ENCODE measurements around the gene CP.
"Not testable (repeated sequence)": the region's sequence is repeated elsewhere in the genome, so short reads cannot be mapped to it uniquely, and the experiment has no call there.

The CP gene

DNA sequence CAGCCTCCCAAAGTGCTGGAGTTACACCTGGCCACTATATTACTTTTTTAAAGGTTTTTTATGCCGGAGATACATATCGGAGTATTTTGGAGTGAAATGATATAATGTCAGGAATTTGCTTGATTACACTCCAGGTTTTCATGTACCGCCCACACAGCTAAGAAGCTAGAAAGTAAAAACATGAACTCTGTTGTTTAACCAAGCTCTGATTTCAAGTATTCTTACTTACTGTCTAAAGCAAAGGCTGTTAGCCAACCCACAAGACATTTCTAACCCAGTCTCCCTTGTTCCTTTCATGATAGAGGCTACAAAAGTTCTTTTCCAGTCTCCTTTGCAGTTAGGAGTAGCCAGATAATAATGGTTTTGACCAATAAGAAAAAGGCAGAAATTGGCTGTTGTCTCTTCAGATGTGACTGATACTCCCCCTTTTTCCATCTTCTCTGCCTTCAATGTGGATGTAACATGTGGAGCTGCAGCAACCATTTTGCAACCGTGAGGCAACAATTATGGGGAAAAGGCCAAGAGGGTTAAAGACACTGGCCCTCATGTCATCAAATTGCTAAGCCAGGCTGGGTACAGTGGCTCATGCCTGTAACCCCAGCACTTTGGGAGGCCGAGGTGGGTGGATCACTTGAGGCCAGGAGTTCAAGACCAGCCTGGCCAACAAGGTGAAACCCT is 6.1 kb upstream of the CP start:
- DNase-seq (ENCODE audit: low read depth, low spot score): no peak

DNA sequence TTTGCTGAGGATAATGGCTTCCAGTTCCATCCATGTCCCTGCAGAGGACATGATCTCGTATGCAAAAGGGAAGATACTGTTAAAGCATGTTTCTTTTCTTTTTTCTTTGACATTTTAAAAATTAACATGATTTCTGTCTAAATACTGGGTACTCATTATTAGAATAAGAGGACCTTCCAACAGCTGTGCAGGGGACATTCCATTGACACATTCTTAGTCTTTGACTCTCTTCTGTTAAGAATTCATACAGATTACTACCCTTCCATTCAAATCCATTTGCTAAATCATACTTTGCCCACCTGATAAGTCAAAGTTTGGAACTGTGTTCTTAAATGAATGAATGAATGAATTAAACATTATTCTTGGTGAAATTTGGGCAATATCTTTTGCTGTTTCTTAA is 5.1 kb upstream of the CP start:
- no peak for DNase-seq (ENCODE audit: low read depth, low spot score)

DNA sequence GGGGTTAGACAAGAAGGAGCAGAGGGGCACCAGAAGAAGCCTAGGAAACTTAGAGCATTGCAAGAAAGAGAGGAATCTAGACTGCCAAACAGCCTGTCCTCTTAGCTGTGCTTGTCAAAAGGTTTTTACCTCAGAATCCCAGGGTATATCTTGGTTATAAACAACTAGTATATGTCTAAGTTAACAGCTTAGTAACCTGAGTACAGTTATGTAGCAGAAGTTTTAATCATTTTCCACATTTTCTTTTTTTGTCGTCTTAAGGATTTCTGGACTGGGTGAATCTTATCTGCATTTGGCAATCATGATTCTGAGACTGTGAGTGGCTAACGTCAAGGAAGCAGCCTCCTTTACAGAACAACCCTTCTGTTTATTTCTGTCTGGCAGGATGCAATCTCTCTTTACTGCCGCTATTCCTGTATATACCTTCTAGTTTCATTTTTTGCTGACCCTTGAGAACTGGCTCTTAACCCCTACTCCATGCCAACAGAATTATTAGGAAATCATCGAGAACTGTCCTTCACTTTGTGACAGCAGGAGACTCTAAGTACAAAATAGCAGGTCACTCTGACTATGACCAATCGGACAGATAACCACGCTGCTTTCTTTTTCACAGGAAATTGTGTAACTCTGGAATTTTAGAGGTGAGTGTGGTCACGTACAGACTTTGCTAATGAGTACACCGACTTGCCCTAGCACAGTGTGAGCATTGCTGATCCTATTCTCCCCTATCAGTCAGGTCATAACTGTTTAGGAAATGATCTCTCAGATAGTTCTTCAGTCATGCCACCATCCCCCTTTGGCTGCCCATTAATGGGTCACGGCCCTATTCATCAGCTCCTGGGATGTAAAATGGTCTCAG is 3.3 kb upstream of the CP start:
- DNase-seq (ENCODE audit: low read depth, low spot score): no peak

DNA sequence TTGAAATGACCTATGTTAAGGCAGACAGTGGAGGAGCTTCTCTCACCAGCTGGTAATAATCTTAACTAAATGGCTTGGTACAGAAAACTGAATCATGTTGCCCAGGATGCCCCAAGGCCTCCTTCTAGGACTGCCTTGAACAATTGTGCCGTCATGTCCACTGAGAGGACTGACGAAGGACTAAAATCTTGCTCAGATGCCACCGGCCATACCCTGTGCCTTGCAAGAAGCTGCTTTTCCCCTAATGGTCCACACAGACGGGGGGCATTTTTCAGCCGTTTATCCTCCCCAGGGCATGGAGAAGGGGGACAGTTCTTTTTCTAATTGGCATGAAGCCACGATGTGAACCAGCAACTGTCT is 1.8 kb upstream of the CP start:
- DNase-seq (ENCODE audit: low read depth, low spot score): no peak

DNA sequence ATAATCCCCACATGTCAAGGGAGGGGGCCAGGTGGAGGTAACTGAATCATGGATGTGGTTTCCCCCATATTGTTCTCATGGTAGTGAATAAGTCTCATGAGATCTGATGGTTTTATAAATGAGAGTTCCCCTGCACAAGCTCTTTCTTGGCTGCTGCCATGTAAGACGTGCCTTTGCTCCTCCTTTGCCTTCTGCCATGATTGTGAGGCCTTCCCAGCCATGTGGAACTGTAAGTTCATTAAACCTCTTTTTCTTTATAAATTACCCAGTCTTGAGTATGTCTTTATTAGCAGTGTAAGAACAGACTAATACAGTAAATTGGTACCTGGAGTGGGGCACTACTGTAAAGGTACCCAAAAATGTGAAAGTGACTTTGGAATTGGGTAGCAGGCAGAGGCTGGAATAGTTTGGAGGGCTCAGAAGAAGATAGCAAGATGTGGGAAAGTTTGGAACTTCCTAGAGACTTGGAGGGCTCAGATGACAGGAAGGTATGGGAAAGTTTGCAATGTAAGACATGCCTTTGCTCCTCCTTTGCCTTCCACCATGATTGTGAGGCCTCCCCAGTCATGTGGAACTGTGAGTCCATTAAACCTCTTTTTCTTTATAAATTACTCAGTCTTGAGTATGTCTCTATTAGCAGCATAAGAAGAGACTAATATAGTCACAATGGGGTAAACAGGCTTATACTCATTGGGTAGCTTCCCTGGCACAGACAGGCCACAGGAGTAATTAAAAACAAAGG is 2.1 kb downstream of the CP start:
- not testable (repeated sequence) for DNase-seq (ENCODE audit: low read depth, low spot score)

DNA sequence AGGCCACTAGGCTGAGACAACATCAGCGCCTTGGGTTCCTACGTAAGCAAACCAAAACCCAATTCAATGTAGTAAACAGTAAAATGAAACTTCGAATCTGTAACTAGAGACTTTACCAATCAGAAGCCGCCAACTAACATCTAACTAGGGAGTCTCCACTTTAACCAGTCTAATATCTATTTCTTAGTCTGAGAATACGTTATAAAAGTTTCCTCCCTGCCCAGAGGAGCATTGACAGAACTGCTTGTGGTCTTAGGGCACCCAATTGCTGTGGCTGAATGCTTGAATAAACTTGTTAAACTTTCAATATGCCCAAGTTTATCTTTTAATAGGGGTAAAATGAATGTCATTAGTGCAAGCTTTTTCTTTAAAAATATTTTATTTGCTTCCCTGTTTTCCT is 4.3 kb downstream of the CP start:
- no peak for DNase-seq (ENCODE audit: low read depth, low spot score)

DNA sequence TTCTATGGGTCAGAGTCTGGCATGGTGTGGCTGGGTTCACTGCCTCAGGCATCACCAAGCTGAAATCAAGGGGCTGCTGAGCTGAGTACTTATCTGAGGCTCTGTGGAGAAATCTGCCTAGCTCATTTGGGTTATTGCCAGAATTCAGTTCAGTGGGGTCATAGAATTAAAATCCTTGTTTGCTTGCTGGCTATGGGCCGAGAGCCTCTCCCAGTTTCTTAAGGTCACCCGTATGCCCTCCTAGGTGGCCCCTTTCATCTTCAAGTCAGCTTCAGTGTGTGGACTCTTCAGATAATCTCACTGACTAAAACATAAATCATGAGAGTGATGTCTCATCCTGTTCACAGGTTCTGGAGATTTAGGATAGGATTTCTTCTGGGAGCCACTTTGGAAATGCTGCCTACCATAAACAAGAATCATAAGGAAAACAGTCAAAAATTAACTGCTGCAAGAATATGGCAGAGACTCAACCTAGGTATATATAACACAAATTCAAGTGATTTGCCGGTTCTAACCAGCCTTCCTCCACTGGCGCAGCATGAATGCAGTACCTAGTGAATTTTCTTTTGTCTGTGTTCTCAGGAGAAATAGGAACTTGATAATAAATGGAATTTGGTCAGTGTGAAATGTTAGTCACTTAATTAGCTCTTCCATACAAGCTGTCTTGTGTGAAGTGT is 5.3 kb downstream of the CP start:
- no peak for DNase-seq (ENCODE audit: low read depth, low spot score)

DNA sequence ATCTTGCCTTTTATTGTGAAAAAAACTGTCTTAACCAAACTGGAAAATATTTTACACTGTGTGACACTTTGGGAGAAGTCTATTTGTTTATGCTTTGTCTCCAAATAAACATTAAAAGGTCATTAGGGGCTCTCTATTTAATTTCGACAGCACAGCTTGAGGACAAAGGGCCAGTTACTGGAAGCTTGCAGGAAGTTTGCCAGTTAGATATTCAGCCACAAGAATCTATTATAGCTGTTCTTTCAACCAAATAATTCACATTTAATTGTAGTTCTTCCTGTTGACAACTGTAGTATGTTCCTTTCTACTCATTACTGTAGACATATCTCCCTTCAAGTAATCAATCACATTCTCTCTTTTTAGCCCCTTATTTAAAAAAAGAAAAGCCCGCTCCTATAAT is 6.1 kb downstream of the CP start:
- DNase-seq (ENCODE audit: low read depth, low spot score): no peak

DNA sequence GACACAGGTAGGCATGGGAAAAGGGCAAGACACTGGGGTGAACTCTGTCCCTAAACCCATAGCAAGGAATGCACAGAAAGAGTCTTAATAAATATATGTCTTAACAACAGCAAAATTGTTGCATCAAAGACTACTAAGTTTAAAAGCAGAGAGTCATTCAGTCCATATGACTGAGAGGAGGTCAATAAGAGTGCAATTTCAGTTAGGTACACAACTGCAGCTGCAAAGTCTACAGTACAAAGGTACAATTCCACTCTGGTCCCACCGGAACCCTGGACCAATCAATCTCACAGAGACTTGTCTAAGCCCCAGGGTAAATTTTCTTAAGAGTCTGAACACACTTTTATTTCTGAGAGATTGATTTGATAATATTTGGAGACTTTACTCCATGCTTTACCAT is 6.9 kb downstream of the CP start:
- DNase-seq (ENCODE audit: low read depth, low spot score): no peak

DNA sequence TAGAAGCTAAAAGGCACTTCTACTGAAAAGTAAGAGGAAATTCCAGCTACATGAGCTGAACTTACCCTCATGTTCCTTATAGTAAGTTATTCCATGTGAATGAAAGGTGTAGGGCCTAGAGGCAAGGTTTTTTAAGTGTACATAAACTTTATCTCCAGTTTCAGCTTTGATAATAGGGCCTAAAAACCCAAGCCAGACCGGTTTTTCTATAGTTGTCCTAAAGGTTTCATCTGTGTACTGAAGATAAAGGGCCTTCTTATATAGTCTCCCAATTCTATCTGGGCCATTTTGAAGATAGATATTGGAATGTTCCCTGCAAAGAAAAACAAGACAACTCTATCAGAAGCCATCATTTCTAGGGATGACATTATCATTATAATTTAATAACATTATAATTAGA is 9.2 kb downstream of the CP start:
- DNase-seq (ENCODE audit: low read depth, low spot score): no peak

DNA sequence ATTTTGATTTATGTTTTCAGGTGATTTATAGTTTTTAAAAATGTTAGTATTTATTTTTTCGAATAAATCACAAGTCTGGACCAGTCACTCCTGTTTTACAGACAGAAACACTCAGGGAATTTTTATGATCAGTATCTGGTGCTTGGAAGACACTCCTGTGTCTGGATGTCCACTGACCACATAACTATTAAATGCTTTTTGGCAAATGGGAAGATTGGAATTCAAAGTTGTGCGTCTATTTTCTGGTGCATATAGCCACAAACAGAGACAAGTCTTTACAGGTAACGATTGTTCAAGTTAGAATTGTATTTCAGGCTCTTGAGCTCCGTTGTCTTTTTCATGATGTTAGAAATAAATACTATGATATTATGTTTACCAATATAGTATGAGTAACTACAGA is 12.2 kb downstream of the CP start:
- DNase-seq (ENCODE audit: low read depth, low spot score): no peak

DNA sequence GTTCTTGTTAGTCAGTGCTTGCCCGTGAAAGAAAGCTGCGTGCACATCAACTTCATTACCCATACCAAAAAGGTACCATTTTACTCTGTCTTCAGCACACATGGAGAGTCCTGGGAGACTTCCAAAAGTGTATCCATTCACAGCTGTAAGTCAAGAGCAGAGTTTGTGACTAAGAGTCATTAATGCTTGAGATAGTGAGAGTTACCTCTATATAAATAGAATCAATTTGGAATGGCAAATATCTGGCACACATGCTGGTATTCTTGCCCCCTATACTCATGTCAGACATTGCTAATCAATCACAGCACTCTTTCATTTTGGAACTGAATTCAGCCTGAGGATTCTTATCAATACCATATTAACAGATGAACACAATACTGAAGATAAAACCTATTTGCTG is 14.2 kb downstream of the CP start:
- no peak for DNase-seq (ENCODE audit: low read depth, low spot score)

DNA sequence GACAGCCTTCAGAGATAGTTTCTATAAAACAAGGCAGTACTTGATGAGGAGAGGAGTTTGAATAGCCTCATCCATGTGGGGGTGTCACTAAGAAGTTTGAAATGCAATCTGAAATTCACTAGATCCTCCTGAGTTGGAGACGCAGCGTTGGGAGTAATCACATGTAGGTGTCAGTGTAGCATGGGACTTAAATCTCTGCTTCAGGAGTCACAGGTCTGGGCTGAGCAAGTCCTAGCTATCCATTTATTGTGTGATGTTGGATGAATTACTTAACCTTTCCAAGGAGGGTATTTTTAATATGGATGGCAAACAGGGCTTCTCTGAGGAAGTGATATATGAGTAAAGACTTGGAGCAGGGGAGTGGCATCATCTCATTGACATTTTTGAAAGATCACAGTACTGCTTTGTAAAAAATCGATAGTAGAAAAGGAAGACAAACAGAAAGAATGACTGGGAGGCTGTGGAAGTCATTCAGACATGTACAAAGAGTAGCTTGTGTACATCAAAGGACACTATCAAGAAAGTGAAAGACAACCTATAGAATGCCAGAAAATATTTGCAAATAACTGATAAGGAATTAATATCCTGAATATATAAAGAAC is 17.1 kb downstream of the CP start:
- DNase-seq (ENCODE audit: low read depth, low spot score): no peak

DNA sequence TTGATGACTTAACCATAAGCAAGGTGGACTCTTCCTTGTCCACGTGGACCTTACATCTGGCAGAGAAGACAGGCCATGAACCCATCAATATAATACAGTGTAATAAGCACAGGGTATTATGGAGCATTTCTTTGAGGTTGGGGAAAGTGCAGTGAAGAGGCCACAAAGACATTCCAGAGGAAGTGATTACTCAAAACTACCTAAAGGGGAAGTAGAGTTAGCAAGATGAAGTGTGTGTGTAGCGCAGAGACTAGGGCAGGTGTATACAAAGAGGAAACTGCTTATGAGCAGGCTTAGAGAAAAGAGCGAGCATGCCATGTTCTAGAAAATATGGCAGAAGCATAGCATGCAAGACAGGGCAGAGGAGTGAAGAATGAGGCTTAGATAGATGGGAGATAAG is 17.9 kb downstream of the CP start:
- DNase-seq (ENCODE audit: low read depth, low spot score): no peak

DNA sequence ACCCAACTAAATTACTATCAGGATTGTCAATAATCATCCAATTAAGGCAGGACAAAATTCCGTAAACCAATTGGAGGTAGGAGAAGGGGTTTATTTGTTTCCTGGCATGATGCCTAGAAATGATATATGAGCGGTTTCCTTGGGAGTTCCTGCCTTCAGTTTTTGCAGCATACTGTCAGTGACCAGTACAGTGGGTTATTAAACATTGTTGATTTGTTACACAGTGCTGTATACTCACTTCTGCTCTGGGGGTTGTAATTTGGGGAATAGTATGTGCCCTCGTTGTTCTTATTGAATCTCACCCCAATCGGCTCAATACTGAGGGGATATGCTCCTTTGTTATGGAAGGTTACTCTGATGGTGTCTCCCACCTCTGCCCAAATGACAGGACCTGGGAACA is 22.2 kb downstream of the CP start:
- no peak for DNase-seq (ENCODE audit: low read depth, low spot score)

DNA sequence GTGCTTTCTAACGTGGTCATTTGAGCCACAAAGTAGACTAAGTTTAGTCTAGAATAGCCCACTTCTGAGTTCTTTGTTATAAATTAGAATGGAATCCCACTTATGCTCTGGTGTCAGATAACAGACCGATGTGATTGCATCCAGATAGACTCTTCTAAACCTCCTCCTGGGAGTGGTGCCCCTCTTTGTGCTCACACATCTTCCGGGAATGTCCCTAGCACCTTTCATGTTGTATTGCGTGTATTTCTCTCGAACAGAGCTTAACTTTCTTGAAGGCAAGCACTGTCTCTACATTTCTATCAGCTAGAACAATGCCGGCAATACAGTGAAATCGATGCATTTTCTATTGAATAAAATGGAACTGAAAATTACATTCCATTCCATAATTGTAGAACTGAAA is 23.0 kb downstream of the CP start:
- DNase-seq (ENCODE audit: low read depth, low spot score): no peak

DNA sequence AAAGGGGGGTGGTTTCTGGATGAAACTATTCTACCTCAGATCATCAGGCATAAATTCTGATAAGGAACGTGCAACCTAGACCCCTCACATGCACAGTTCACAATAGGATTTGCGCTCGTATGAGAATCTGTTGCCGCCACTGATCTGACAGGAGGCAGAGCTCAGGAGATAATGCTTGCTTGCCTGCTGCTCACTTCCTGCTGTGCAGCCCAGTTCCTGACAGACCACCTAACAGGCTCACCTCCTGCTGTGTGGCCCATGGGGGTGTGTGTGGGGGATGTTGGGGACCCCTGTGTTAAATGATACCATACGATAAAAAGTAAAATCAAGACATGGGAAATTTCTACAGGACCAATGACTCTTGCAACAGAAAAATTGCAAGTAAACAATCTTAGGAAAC is 24.0 kb downstream of the CP start:
- DNase-seq (ENCODE audit: low read depth, low spot score): no peak

DNA sequence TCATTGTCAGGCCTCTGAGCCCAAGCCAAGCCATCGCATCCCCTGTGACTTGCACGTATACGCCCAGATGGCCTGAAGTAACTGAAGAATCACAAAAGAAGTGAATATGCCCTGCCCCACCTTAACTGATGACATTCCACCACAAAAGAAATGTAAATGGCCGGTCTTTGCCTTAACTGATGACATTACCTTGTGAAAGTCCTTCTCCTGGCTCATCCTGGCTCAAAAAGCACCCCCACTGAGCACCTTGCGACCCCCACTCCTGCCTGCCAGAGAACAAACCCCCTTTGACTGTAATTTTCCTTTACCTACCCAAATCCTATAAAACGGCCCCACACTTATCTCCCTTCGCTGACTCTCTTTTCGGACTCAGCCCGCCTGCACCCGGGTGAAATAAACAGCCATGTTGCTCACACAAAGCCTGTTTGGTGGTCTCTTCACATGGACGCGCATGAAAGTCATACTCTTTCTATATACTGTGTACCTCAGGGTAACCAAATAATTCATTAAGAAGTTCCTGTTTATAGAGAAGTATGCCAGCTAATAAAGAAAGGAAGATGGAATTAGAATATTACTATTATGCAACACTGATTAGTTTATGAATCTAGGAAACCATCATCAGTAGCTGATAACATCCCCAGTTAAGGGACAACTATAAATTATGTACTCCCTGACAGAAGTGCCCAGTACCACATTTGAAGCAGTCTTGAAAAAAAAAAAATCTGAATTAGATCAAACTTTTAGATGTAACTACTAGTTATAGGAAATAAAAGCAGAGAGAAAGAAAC is 24.6 kb downstream of the CP start:
- DNase-seq (ENCODE audit: low read depth, low spot score): not testable (repeated sequence)

DNA sequence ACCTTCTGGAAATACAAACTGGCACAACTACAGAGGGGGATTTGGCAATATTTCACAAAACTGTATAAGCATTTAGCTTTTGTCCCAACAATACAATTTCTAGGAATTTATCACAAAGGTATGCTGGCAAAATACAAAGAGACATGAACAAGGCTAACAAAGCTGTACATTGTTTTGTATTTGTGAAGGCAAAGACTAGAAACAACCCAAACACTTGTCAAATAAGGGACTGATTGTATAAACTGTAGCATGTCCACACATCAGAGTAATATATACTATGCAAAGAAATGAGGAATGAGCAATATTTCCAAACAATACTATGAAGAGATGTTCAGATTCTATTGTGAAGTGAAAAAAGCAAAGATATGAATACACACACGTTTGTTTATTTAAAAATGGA is 26.4 kb downstream of the CP start:
- no peak for DNase-seq (ENCODE audit: low read depth, low spot score)

DNA sequence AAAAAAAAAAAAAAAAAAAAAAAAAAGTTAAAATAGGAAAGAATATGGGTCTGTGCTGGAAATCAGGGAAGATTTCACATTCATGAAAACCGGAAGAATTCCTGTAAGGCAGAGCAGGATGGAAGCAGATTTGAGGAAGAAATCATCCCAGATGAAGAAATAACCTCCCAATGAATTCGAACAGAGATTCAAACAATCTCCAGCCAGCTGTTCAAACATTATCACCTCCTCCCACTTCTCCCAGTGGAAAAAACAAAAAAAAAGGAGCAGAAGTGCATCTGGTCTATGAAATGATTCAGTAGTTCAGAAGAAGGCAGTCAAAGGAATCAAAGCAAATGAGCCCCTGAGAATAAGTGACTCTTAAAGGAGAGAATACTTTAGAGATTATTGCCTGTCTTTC is 33.1 kb downstream of the CP start:
- no peak for DNase-seq (ENCODE audit: low read depth, low spot score)

DNA sequence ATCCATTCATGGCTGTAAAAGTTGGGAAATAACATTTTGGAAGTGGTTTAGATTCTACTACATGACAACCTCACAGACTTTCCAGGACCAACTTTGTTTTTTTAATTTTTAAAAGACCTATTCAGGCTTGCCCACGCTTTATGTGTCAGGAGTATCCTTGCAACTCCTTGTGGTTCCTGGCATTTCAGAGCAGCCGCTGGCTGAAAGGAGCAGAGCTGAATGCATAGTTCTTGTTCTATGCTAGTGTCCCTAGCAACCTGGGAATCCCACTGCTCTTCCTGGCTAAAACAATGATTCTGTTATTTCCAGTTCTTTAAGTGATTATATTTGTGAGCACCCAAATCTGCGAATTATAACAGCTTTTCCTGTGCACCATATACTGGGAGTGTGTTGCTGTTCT is 34.9 kb downstream of the CP start:
- no peak for DNase-seq (ENCODE audit: low read depth, low spot score)

Measured in activated CD4-positive, CD25-positive, alpha-beta regulatory T cell treated with anti-CD3 and anti-CD28 coated beads, Interleukin-2, amount 50 U/mL, for 16 hours (primary cell).